Uterus (tissue), 4 donors: ENCODE measurements around the gene CMTR2. TPM values are rescaled to one million over a fixed set of nuclear protein-coding genes. Genes with fewer than 3 reads are reported as not detected.
"Not testable (repeated sequence)": the region's sequence is repeated elsewhere in the genome, so short reads cannot be mapped to it uniquely, and the experiment has no call there.

ENCODE experiments used
- DNase-seq, 2 donors: peaks; one replicate each; pipeline ENCODE4 v3.0.0-alpha.2; 2019 to 2020
- H3K27ac ChIP-seq, 2 donors: fragments of 200-600 bp; sonication (generic); 1 replicate in 1 of 2; 2 replicates in 1 of 2; pipeline ENCODE4 v1.5.1; 2016 to 2018
- H3K27me3 ChIP-seq, 2 donors: fragments of 200-600 bp; sonication (generic); one replicate each; pipeline ENCODE4 v1.5.1; 2018 to 2019; ENCODE audit warnings: control low read depth in 1 of 2
- H3K36me3 ChIP-seq, 2 donors: fragments of 200-600 bp; sonication (generic); one replicate each; pipeline ENCODE4 v1.5.1; 2019; ENCODE audit warnings: control low read depth in 1 of 2
- H3K4me1 ChIP-seq, 2 donors: fragments of 200-600 bp; sonication (generic); one replicate each; pipeline ENCODE4 v1.5.1; 2018 to 2019; ENCODE audit warnings: control low read depth in 1 of 2
- H3K4me3 ChIP-seq, 2 donors: fragments of 200-600 bp; sonication (generic); 1 replicate in 1 of 2; 2 replicates in 1 of 2; pipeline ENCODE4 v1.5.1; 2018 to 2019; ENCODE audit warnings: mild to moderate bottlenecking in 1 of 2
- H3K9me3 ChIP-seq, 2 donors: fragments of 200-600 bp; sonication (generic); one replicate each; pipeline ENCODE4 v1.5.1; 2019; ENCODE audit warnings: control low read depth in 1 of 2
- POLR2A ChIP-seq, 2 donors: fragments of 450-650 bp; IDR thresholded peaks; one replicate each; pipeline ENCODE4 v1.6.1; 2016; ENCODE audit warnings: antibody characterized with exemption in 2 of 2, mild to moderate bottlenecking in 1 of 2, moderate library complexity in 1 of 2
- intact Hi-C: fragments of 100-400 bp; cut with DNase I; formaldehyde crosslinking; loops from one replicate; pipeline ENCODE4 v1.15.1; 2023; ENCODE audit warnings: low total_unique reads
- total RNA-seq, 4 donors: library from RNA; depleted of rRNA in 3 of 4; stranded (reverse); fragments of >200 nt in 3 of 4; gene quantifications; one replicate each; pipeline versions ENCODE4 v1.1.0 to v1.2.4, GENCODE V29; 2014 to 2023
- TF ChIP-seq, protein P1 (sequence below), 4 experiments: fragments of 200-600 bp in 2 of 4; fragments of 450-650 bp in 2 of 4; sonication (generic) in 2 of 4; IDR thresholded peaks; one replicate each; pipeline ENCODE4 v1.5.1; 2016 to 2019; ENCODE audit warnings: antibody characterized with exemption in 4 of 4, mild to moderate bottlenecking in 2 of 4, moderate library complexity in 1 of 4
- donor health status: DM: yes; HTN: yes; CAD: no.

The CMTR2 gene
- total RNA-seq, 4 donors from 2014 or later, result 12.0 to 79.6 (median 14.0) TPM

- no peak overlapping the region for H3K27ac ChIP-seq
- no peaks in the 10 kb centered on the region for H3K4me1 ChIP-seq
- no peaks in the 10 kb centered on the region for H3K27me3 ChIP-seq
- no peak for TF ChIP-seq POLR2A (IDR thresholded peaks at IDR 0.05)
- TF ChIP-seq, protein P1, sequence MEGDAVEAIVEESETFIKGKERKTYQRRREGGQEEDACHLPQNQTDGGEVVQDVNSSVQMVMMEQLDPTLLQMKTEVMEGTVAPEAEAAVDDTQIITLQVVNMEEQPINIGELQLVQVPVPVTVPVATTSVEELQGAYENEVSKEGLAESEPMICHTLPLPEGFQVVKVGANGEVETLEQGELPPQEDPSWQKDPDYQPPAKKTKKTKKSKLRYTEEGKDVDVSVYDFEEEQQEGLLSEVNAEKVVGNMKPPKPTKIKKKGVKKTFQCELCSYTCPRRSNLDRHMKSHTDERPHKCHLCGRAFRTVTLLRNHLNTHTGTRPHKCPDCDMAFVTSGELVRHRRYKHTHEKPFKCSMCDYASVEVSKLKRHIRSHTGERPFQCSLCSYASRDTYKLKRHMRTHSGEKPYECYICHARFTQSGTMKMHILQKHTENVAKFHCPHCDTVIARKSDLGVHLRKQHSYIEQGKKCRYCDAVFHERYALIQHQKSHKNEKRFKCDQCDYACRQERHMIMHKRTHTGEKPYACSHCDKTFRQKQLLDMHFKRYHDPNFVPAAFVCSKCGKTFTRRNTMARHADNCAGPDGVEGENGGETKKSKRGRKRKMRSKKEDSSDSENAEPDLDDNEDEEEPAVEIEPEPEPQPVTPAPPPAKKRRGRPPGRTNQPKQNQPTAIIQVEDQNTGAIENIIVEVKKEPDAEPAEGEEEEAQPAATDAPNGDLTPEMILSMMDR (IDR thresholded peaks at IDR 0.05), result no peak
- no peak for DNase-seq
- H3K4me3 ChIP-seq, result no peak overlapping the region
- no peaks in the 10 kb centered on the region for H3K36me3 ChIP-seq
- H3K9me3 ChIP-seq, result no peaks in the 10 kb centered on the region
- intact Hi-C loops, result no loop called here
Measured at GRCh38 chr16:71328151-71328550, 38.9 kb upstream of the CMTR2 start.

GRCh38 chr16:71327720-71328119 lies 38.5 kb upstream of the CMTR2 start:
- DNase-seq, result no peak
- Histone ChIP-seq H3K4me1 (no peaks in the 10 kb centered on the region), H3K27ac (no peak overlapping the region), H3K4me3 (no peak overlapping the region), H3K27me3 (no peaks in the 10 kb centered on the region), H3K36me3 (no peaks in the 10 kb centered on the region), H3K9me3 (no peaks in the 10 kb centered on the region)
- intact Hi-C loops, result no loop called here
- TF ChIP-seq POLR2A (IDR thresholded peaks at IDR 0.05), result no peak
- TF ChIP-seq, protein P1 (IDR thresholded peaks at IDR 0.05), result no peak

DNA sequence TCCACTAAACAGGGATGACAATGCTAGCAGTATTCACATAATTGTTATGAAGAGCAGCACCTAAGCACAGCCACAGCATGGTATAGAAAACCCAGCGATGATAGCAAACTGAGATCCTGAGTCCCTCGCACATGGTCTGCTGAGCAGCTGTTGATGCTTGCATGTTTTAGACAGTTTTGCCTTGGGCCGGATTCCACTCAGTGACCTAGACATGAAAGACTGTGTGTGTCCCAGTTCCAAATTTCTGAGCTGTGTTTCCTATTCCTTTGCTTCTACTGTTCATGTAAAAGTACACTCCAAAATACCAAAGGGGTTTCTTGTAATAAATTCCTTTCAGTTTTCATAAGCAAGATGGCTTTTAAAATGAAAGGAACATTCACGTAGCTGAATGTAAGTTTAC lies 30.8 kb upstream of the CMTR2 start:
- H3K9me3 ChIP-seq, result no peaks in the 10 kb centered on the region
- no peak overlapping the region for H3K27ac ChIP-seq
- no peaks in the 10 kb centered on the region for H3K36me3 ChIP-seq
- H3K4me3 ChIP-seq, result no peak overlapping the region
- H3K4me1 ChIP-seq, result no peaks in the 10 kb centered on the region
- intact Hi-C loops, result no loop called here
- TF ChIP-seq POLR2A (IDR thresholded peaks at IDR 0.05), result no peak
- TF ChIP-seq, protein P1 (IDR thresholded peaks at IDR 0.05), result no peak
- no peak for DNase-seq
- H3K27me3 ChIP-seq, result no peaks in the 10 kb centered on the region

- H3K36me3 ChIP-seq, result no peaks in the 10 kb centered on the region
- H3K9me3 ChIP-seq, result no peaks in the 10 kb centered on the region
- H3K4me1 ChIP-seq, result no peaks in the 10 kb centered on the region
- intact Hi-C loops, result no loop called here
- H3K4me3 ChIP-seq, result no peak overlapping the region
- H3K27me3 ChIP-seq, result no peaks in the 10 kb centered on the region
- DNase-seq, result no peak
- H3K27ac ChIP-seq, result no peak overlapping the region
- TF ChIP-seq, protein P1 (IDR thresholded peaks at IDR 0.05), result no peak
- no peak for TF ChIP-seq POLR2A (IDR thresholded peaks at IDR 0.05)
Measured at GRCh38 chr16:71315269-71315668, 26.1 kb upstream of the CMTR2 start.

DNA sequence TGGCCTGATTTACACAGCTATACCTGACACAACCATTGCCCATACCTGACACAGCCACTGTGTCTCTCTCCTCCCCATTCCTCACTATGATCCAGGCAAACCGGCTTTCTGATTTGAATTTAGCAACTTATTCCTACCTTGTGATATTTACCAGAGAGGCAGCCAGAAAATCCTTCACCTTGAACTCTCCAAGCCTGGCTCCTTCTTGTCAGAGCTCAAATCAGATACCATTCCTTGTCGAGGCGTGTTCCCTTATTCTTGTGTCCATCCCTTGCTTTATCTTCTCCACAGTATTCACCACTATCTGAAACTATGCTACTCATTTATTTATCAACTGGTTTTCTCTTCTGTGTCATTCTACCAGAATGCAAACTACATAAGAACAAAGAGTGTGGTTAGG lies 24.4 kb upstream of the CMTR2 start:
- H3K4me3 ChIP-seq, H3K4me1 ChIP-seq, DNase-seq, H3K27ac ChIP-seq, H3K36me3 ChIP-seq, intact Hi-C loops, H3K9me3 ChIP-seq, H3K27me3 ChIP-seq: not testable (repeated sequence)

DNA sequence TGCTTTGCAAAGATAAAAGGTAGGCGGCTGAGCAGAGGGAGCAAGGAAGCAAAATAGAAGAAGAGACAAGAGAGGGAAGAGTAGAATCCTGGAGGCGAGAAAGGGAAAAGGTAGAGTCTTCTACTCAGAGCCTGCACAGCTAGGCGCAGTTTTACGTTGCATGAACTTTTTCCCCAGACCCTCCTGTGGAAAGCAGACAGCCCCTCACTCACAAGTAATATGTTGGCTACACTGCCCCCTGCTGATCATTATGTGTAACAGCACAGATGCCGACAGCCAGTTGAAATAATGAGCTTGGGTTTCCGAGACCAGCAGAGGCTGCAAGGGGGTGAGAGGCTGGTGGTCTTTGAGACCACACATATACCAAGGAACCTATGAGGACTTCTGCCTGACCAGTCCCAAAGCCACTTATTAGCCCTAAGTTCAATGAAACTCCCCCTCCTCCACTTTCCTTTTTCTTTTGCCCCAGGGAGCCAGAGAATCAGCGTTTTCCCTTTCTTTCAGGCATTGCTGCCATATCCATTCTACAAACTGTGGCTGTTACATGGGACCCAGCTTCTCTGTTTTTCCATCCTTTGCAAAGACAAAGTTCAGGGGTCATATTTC lies 22.5 kb upstream of the CMTR2 start:
- Histone ChIP-seq H3K27me3 (no peaks in the 10 kb centered on the region), H3K4me1 (no peaks in the 10 kb centered on the region), H3K36me3 (no peaks in the 10 kb centered on the region), H3K27ac (no peak overlapping the region), H3K9me3 (no peaks in the 10 kb centered on the region), H3K4me3 (no peak overlapping the region)
- TF ChIP-seq POLR2A (IDR thresholded peaks at IDR 0.05), result no peak
- TF ChIP-seq, protein P1 (IDR thresholded peaks at IDR 0.05), result peak; percentile 32 to 48 (median 44)
- no peak for DNase-seq
- intact Hi-C loops, result no loop called here
